SIG-M5 treated with dmso at 0.1 percent for 504 hours (cell line): ENCODE measurements around the gene GJA4.

Experiments used
- DNase-seq: peaks from one replicate; lab custom pipeline; 2025; ENCODE audit not compliant: unreplicated experiment; lab: John Stamatoyannopoulos, UW

Gene GJA4

GRCh38 chr1:34829250-34829649 is 36.5 kb downstream of the GJA4 start:
- no peak for DNase-seq

GRCh38 chr1:34831721-34832246 is 39.0 kb downstream of the GJA4 start:
- DNase-seq: no peak

DNA sequence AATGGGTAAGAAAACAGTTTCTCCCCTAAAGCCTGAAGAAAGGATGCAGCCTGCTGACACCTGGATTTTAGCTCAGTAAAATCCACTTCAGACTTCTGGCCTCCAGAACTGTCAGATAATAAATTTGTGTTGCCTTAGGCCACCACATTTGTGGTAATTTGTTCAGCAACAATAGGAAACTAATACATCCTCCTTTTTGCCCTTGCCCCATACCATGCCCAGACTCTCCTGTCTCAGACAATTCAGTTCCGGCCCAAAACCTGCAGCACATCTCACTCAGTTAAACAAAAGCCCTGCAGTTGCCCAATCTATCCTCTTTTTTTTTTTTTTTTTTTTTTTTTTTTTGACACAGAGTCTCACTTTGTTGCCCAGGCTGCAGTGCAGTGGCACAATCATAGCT is 40.9 kb downstream of the GJA4 start:
- no peak for DNase-seq

- DNase-seq: no peak
Measured at GRCh38 chr1:34839526-34840305, 46.9 kb downstream of the GJA4 start.

- DNase-seq: no peak
Measured at GRCh38 chr1:34840426-34840825, 47.6 kb downstream of the GJA4 start.

DNA sequence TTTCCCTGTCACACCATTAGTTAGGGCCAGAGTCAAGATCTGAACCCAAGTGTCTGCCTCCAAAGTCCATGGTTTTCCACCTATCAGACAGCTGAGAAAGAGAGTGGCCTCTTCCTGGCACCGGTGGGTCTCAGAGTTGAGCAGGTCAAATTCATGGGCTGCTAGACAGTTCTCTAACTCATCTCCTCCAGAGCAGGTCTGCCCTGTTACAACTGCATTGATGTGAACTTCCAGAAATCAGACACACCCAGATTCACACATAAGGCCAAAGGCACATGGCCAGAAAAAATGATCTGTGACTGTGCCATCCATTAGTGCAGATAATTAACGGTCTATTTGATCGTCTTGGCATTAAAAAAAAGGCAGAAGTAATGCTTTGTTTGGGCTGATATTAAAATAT is 49.3 kb downstream of the GJA4 start:
- no peak for DNase-seq

- DNase-seq: no peak
Measured at GRCh38 chr1:34842952-34843371, 50.2 kb downstream of the GJA4 start.

DNA sequence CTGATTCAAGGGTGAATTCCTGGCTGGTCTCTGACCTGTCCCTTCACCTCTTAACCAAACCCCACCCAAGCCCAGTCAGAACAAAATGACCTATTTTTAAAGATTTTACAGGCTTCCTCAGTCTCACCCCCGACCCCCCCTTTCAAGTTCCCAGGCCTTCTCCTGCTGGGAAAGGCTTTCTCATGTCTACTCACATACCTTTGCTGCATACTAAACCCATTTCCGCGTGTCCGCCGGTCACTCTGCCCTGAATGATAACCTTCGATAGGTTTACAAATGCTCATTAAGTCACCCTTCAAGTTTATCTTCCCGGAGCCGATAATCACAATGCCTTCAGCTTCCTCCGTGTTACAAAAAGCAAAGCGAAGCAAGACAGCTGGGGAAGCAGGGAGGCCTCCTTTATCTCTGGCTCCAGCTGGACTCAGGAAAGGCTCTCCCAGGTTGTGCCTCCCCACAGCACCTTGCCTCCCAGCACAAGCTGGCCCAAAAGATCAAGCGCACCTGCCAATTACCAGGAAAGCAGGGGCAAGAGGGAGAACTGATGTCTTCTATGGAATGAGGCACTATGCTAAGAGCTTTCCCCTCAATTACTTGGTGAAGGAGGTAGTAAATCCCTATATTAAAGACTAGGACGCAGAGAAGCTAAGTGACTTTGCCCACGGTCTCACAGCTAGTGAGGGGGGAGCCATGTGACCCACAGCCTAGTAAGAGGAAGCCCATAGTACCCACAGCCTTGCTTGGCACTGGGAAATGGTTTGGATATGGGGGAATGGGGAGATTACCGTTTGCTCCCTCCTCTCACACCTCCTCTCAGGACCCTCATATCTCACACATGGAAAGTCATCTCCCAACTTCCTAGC is 50.8 kb downstream of the GJA4 start:
- no peak for DNase-seq

GRCh38 chr1:34844252-34844634 is 51.4 kb downstream of the GJA4 start:
- no peak for DNase-seq
